NCI-H2107 treated with DMSO at 0.1 percent for 48 hours (cell line): ENCODE data around the gene FOSL1.
A peak's percentile ranks its signal among the peaks of the same experiment; 100 is the strongest.
"Not testable (repeated sequence)": the region's sequence is repeated elsewhere in the genome, so short reads cannot be mapped to it uniquely, and the experiment has no call there.

ENCODE experiments used
- DNase-seq: peaks from one replicate; lab custom pipeline; 2025; ENCODE audit not compliant: unreplicated experiment; lab: John Stamatoyannopoulos, UW

Gene FOSL1

DNA sequence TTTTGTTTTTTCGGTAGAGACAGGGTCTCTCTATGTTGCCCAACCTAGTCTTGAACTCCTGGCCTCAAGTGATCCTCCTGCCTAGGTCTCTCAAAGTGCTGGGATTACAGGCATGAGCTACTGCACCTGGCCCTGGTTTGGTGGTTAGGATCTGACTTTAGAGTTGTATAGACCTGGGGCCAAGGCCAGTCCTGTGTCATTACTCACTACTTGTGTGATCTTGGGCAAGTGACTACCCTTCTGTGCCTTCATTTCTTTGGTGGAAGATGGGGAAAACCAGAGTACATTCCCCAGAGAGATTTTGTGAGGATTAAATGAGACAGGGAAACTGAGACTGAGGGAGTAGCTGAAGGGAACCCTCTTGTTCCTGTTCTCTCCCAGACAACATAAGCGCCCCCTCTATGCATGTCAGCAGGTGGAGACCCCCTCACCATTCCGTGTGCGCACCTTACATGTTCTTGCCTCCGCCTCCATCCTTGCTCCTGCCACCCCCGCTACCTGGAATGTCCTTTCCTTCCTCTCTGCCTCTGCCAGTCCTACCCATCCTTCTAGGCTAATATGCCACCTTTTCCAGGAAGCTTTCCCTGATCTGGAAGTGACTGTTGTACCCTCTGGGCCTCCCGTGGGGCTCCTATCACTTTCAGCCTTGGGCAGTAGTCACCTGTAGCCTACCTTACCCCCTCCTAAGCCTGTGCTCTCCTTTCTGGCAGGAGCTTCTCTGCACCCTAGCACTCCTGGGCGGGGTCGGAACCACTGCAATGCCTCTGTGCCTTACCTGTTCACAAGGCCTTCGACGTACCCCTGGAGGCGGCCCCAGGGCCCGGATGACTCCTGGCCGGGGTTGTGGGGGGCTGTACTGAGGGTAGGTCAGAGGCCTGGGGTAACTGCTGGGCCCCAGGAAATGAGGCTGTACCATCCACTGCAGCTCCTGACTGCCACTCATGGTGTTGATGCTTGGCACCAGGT, 3.9 kb downstream of the FOSL1 start:
- DNase-seq: no peak

DNA sequence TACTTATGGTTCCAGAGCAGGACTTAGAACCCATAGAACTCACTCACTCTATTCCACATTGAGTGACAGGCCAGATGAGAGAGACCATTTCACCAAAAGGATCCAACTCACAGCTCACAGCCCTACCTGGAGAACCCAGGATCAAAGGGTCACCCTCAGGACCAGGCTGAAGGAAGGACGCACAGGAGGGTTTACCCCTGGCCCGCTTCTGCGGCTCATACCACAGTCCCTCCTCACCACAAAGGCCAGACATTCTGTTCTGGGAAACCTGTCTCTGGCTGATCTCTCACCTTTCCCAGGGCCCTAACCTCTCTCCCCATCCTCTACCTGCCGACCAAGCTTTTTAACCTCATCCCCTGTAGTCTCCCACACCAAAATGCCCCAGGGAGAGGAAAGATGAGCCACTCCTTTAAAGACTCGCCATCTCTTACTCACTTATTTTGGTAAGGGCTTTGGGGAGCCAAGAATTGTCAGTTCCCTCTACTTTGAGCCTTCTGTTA, 4.7 kb downstream of the FOSL1 start:
- no peak for DNase-seq

DNA sequence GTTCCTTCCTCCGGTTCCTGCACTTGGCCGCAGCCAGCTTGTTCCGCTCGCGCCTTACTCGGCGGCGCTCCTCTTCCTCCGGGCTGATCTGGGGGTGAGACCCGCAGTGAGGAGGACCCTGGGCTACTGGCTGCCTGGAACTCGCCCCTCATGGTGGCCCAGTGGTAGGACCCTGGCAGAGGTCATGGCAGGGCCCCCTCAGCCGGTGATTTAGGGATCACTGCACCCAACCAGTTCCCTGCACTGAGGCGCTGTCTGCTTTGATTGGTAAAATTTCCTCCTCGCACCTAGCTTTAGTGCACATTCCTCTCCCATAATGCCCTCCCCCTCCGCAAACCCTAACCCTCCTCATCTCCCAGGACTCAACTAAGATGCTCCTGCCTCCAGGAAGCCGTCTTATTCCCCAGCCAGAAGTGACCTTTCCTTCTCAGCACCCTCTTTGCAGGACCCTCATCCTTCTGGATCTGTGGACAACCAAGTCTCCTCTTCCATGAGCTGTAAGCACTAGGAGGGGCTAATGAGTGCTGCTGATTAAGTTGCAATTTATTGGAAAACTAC, 6.1 kb downstream of the FOSL1 start:
- no peak for DNase-seq

DNA sequence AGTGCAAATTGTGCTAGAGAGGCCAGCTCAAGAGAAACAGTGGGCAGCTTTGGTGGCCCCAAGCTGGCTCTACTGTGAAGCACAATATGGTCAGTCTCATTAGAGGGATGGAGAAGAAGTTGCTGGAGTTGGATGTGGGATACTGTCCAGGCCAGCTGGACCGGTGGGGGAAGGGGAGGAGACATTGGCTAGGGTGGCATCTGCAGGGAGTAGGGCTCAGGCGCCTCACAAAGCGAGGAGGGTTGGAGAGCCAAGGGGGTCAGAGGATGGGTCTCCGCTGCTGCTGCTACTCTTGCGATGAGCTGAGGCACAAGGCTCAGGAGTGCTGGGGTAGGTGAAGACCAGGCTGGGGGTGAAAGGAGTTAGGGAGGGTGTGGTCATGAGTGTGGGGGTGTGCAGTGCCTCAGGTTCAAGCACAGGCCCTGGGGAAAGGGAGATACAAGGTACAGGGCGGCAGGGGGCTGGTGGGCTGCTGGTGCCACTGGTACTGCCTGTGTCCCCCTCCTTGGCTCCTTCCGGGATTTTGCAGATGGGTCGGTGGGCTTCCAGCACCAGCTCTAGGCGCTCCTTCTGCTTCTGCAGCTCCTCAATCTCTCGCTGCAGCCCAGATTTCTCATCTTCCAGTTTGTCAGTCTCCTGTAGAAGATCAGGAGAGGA, 7.4 kb downstream of the FOSL1 start:
- no peak for DNase-seq

DNA sequence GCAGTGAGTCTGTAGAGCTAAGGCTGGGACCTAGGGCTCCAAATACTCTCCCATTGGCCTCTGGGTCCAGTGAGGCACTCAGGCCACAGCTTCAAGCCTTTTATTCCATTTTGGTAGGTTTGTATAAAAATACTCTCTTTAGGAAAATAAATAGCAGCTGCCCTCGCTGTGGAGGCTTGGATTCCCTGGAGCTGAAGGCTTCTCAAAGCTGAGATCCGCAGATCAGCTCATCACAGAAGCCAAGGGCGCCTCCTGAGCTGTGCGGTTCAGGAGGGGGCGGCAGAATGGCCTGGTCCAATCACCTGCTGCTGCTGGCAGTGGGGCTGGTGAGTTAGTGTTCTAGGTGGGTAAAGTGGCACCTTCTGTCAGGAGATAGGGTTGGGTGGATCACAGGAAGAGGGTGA, 8.0 kb downstream of the FOSL1 start:
- DNase-seq: not testable (repeated sequence)

DNA sequence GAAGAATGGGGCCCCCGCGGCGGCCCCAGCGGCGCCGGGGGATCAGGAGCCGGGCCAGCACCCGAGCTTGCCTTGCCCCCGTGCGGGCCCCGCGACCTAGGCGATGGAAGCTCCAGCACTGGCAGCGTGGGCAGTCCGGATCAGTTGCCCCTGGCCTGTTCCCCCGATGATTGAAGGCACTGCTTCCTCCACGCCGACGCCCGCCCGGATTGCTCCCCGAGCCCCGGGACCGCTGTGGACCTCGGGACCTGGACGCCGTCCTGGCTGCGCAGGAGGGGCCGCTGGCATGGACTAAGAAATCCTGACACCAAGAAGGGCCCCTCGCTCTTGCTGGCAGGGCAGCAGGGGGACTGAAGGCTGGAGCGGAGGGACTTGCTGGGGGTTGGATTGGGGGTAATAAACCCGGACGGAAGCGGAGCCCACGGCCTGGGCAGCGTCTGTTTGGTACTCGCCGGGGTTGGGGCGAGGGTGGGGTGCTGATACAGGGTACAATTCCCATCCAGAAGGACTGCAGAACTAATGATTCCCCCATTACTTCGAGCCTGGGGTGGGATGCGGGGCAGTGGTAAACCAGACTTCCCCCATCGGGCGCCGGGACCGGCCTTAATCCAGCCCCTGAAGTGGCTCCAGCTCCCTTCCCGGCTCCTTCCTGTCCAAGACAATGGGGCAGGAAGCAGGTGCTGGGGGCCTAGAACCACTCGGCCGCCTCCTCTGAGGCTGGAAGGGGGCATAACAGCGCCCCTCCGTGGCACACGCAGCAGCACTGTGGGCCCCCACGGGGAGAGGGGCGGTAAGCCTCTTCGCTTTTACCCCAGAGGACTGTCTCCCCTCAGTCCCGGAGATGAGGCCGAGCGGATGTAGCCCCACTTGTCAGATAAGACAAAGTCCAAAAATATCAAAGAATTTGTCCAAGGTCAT, 8.7 kb downstream of the FOSL1 start:
- no peak for DNase-seq

DNA sequence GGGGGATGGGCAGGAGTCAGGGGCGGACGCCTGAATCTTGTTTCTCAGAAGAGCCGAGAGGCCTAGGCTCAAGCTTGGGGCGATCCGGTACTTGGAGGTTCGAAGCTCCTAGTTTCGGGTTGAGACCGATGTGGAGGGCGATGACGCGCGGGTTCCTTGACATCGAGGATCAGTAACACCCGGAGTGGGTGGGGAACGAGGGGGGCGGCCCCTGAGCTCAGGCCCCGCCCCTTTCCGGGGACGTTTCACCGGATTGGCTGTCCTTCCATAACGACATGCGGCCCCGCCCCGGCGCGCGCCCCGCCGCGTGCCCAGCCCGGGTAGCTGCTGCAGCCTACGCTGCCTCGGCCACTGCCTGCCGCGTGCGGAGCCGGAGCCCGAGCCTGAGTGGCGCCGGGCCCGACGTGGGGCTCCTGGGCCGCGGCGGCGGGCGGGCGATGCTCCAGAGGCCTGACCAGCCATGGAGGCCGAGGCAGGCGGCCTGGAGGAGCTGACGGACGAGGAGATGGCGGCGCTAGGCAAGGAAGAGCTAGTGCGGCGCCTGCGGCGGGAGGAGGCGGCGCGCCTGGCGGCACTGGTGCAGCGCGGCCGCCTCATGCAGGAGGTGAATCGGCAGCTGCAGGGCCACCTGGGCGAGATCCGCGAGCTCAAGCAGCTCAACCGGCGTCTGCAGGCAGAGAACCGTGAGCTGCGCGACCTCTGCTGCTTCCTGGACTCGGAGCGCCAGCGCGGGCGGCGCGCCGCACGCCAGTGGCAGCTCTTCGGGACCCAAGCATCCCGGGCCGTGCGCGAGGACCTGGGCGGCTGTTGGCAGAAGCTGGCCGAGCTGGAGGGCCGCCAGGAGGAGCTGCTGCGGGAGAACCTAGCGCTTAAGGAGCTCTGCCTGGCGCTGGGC, 9.6 kb downstream of the FOSL1 start, which contains the start of gene CCDC85B:
Gene CCDC85B (plus strand): TSS at position 350 of the 895 bp plus-strand sequence. CDS start 111 bp downstream, at position 461.
- DNase-seq: peak; percentile 84

DNA sequence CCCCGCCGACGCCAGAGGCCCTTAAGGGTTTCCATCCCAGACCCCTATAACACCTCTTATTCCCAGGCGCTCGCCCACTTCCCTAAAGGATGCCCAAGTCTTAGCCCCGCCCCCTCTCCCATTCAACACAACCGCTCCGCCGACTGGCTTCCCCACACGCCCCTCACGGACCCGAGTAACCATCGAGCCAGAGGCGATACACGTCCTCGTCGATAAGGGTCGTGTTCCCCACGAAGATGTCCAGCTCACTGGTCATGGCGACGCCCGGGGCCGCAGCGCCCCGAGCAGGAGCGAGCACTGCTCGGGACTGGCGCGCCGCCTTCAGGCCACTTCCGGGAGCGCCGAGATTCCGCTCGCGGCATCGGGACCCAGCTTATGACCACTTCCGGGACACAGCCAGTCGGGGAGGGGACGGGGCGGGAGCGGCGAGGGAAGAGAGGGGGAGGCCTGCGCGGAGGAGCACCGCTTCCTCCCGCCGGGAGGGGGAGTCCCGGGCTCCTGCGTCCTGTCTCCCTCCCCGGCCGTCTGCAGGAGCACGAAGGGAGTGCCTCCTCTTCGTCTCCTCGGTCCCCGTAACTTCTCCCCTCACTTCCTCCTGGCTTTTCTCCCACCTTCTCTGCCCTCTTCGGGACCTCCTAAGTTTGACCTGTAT, 11.9 kb downstream of the FOSL1 start, which contains the start of gene FIBP:
Gene FIBP (minus strand): TSS at position 309 of the 652 bp plus-strand sequence. CDS start 53 bp downstream, at position 256.
- peak; percentile 81 for DNase-seq

DNA sequence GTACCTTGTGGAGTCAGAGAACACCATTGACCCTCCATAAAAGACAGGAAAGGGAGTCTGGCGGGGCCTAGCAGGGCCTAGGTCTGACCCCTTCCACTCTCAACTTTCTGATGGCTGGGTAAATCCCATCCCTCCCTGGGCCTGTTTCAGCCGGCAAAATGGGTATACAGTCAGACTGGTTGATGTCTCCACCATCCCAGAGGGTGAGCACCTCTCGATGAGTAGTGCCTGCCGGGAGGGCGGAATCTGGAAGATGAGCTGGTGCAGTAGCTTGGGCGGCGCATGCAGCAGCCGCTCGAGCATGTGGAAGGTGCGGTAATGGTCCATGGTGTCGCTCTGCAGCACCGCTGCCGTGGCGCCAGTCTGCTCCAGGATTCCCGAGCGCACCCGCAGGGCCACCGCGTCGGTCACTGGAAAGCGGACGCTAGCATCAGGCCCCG, 12.4 kb downstream of the FOSL1 start:
- DNase-seq: peak; percentile 44

DNA sequence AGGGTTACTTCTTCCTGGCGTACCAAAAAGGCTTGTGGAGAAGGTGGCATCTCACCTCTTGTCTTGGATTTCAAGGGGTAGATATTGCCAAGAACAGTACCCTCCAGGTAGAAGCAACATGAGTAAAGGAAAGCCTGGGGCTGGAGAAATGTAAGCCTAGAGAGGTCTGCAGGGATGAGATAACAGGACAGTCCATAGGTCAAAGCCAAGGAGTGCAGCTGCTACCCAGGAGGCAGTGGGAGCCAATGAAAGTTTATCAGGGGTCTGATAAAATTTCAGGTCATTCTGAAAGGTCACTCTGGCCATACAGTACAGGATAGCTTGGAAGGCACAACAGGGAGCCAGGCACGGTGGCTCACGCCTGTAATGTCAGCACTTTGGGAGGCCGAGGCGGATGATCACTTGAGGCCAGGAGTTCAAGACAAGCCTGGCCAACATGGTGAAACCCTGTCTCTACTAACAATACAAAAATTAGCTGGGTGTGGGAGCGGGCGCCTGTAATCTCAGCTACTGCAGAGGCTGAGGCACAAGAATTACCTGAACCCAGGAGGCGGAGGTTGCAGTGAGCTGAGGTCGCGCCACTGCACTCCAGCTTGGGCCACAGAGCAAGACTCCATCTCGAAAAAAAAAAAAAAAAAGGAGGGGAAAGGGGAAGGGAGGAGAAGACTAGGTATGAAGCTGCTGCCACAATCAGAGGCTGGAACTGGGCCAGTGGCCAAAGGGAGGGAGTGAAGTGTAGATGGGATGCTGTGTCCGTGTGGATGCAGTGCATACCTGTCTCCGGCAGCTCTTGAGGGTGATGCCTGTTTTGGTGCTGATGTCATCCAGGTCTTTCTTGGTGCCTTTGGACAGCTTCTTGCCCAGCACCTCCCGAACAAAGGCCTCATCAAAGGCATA, 13.1 kb downstream of the FOSL1 start:
- no peak for DNase-seq

DNA sequence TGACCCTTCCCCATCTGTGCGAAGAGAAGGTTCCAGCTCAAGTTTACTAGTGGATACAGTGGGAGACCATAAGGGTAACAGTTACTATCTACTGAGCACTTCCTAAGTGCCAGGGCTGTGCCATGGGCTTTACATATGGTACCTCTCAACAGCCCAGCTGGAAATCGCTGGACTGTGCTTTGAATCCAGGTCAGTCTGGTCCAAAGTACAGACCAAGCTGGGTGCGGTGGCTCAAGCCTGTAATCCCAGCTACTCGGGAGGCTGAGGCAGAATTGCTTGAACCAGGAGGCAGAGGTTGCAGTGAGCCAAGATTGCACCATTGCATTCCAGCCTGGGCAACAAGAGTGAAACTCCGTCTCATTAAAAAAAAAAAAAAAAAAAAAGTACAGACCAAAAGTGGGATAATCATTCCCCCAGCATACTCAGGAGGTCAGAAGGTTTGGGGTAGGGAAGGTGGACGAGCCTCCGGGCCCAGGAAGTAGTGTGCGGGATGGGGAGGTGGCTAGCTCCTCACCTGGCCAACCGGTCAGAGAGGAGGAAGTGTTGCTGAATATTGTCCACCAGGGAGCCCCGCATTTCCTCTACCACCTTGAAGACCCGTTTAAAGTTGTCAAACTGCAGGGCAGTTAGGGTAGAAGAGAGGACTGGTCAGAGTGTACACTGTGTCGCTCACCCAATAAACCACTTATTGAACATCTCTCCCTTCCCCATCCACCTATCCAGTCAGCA, 14.2 kb downstream of the FOSL1 start:
- no peak for DNase-seq

DNA sequence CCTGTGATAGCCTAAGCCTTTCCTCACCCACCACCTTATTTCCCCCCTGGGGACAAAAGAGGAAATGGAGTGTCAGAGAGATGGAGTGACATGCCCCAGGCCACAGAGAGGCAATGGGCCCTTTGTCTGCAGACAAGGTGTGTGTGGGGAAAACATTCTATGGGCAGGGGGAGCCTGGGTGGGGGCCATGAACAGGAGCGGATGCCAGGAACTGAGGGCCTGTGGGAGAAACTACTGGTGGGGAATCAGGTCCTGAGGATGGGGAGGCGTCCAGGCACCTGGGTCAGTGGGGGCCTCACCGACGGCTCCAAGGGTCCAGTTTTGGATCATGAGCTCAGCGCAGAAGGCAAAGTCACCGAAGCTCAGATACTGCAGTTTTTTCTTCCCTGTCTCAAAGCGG, 15.0 kb downstream of the FOSL1 start:
- no peak for DNase-seq

DNA sequence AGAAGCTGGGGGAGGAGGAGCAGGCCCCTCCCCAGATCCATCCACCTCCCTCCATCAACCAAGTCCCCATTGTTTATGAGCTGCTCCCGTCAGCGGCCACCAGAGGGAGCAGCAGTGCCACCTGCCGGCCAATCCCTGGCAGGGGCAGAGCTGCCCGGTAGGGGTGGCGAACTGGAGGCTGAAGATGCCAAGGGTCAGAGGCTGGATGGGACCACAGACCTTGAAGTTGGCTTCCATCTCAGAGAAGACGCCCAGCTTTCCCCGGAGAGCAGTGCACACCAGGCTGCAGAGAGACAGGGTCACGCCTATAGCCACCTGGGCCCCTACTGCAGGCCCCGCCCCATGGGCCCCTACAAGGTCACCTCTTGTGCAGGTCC, 15.5 kb downstream of the FOSL1 start:
- DNase-seq: peak; percentile 60

DNA sequence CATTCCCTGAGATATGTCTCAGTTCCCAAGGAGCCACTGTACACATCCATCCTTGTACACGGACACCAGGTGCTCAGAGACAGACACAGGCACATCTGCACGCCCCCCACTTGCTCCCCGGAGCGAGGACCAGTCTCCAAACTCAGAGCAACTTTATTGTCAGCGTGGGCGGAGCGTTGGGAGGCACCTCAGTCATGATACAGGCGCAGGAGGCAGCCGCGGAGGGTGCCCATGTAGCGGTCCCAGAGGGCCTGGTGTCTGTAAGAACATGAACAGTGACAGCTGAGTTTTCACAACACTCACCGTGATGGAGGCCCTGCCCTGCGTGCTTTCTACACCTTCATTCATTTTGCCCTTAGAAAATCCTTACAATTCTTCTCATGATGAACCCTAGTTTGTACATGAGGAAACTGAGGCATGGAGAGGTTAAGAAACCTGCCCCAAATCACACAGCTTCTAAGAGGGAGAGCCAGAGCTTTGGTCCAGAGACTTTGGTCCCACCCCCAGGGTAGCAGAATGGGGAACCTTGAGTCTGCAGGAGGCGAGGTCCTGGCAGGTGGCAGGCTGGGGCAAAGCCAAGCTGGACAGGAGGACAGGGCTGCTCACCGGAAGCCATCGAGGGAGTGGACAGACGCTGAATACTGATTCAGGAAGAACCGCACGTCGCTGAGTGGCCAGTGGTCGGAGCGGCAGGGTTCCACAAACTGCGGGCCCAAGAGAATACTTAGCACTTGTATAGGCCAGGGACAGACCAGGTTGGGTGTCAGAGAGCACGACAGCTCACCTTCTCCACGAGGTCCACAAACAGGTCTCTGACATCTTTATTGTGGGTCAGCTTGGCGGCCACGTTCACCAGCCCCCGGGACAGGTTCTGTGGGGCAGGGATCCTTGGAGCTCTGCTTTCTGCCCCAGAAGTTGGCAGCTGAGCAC, 16.1 kb downstream of the FOSL1 start:
- DNase-seq: no peak

DNA sequence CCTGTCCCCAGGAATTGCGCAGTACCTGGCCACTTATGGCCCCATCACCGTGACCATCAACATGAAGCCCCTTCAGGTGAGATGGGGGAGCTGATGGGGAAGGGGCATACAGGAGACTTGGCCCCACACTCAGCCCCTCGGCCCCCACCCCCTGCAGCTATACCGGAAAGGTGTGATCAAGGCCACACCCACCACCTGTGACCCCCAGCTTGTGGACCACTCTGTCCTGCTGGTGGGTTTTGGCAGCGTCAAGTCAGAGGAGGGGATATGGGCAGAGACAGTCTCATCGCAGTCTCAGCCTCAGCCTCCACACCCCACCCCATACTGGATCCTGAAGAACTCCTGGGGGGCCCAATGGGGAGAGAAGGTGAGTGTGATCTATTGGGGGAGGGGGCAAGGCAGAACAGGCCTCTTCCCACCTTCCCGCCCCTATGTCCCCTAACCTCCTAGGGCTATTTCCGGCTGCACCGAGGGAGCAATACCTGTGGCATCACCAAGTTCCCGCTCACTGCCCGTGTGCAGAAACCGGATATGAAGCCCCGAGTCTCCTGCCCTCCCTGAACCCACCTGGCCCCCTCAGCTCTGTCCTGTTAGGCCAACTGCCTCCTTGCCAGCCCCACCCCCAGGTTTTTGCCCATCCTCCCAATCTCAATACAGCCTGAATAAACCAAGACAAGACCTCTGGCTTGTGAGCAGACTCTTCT, 17.0 kb downstream of the FOSL1 start:
- DNase-seq: no peak
